Mesothelial cell of epicardium (in vitro differentiated cells): Measurements from ENCODE around the gene CUX1. TPM values are rescaled to one million over a fixed set of nuclear protein-coding genes. Genes with fewer than 3 reads are reported as not detected.

ENCODE experiments used
- DNase-seq, 2 experiments: peaks; one replicate each; pipeline ENCODE4 v3.0.0; 2021; ENCODE audit warnings: low spot score in 2 of 2; ENCODE audit not compliant: unreplicated experiment in 2 of 2
- H3K27ac Mint-ChIP-seq: 2 replicates; pipeline ENCODE4 v1.8.0; 2021; ENCODE audit warnings: mixed read lengths
- H3K27me3 Mint-ChIP-seq: 2 replicates; pipeline ENCODE4 v1.8.0; 2021; ENCODE audit warnings: low read depth, mixed read lengths
- H3K36me3 Mint-ChIP-seq: 2 replicates; pipeline ENCODE4 v1.8.0; 2021; ENCODE audit warnings: mixed read lengths
- H3K4me1 Mint-ChIP-seq: 2 replicates; pipeline ENCODE4 v1.8.0; 2021; ENCODE audit warnings: mixed read lengths
- H3K4me3 Mint-ChIP-seq: 2 replicates; pipeline ENCODE4 v1.8.0; 2021; ENCODE audit warnings: mild to moderate bottlenecking, moderate library complexity, mixed read lengths
- H3K9me3 Mint-ChIP-seq: 2 replicates; pipeline ENCODE4 v1.8.0; 2021; ENCODE audit warnings: mixed read lengths
- total RNA-seq: library from RNA; stranded (reverse); gene quantifications from 3 replicates; pipeline ENCODE4 v1.2.1, GENCODE V29; 2021
- TF ChIP-seq, protein P1 (sequence below): fragments of 200-600 bp; sonication (generic); IDR thresholded peaks from one replicate; pipeline ENCODE4 v1.5.0; 2021; ENCODE audit warnings: antibody characterized with exemption; ENCODE audit not compliant: unreplicated experiment

CUX1 gene
- total RNA-seq, 1 donor from 2014 or later, result 158 TPM

DNA sequence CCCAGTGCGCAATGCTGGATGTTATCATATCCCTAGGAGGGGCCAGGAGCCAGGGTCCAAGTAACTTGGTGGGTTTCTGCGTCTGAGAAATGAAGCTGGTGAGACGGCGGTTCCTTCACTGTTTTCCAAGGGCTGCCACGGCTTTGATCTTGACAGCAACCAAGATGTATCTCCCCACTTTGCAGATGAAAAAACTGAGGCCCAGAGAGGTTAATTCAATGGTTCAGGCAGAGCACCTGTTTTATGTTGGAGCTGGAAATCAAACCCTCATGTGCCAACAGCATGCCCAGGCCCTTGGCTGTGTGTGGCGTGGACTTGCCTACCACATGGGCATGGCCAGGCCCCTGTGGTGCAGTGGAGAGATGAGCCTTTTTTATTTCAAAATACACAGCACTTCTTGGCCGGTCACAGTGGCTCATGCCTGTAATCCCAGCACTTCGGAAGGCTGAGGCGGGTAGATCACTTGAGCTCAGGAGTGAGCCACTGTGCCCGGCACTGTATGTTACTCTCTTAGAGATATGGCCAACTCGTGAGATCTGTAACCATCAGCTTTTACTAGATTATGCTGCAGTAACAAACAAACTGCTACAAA, 244.0 kb downstream of the CUX1 start:
- no peak for DNase-seq
- Mint-ChIP-seq H3K27ac (peak overlapping the region; percentile 2), H3K4me3 (no peak overlapping the region), H3K36me3 (peaks cover 9% of the 10 kb centered on the region), H3K4me1 (peaks cover 19% of the 10 kb centered on the region), H3K9me3 (peaks cover 9% of the 10 kb centered on the region), H3K27me3 (no peaks in the 10 kb centered on the region)
- TF ChIP-seq, protein P1, sequence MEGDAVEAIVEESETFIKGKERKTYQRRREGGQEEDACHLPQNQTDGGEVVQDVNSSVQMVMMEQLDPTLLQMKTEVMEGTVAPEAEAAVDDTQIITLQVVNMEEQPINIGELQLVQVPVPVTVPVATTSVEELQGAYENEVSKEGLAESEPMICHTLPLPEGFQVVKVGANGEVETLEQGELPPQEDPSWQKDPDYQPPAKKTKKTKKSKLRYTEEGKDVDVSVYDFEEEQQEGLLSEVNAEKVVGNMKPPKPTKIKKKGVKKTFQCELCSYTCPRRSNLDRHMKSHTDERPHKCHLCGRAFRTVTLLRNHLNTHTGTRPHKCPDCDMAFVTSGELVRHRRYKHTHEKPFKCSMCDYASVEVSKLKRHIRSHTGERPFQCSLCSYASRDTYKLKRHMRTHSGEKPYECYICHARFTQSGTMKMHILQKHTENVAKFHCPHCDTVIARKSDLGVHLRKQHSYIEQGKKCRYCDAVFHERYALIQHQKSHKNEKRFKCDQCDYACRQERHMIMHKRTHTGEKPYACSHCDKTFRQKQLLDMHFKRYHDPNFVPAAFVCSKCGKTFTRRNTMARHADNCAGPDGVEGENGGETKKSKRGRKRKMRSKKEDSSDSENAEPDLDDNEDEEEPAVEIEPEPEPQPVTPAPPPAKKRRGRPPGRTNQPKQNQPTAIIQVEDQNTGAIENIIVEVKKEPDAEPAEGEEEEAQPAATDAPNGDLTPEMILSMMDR, result no peak

DNA sequence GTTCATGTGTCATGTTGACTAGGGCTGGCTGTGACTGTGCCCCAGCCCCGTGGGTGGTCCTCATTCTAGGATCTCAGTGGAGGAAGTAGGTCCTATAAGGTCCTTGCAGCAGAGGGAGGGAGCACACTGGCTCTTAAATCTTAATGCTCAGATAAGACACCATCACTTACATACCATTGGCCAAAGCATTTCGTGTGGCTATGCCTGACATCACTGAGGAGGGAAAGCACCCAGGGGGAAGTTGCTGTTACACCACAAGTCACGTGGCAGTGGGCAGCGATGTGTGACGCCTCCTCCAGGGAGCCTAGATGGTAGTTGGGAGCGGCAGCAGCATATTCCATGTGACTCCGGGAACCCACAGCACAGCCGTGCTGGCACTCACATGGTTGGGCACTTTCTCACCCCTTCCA, 244.6 kb downstream of the CUX1 start:
- peak overlapping the region; percentile 2 for H3K27ac Mint-ChIP-seq
- H3K4me3 Mint-ChIP-seq, result no peak overlapping the region
- H3K27me3 Mint-ChIP-seq, result no peaks in the 10 kb centered on the region
- DNase-seq, result no peak
- peaks cover 9% of the 10 kb centered on the region for H3K36me3 Mint-ChIP-seq
- peaks cover 9% of the 10 kb centered on the region for H3K9me3 Mint-ChIP-seq
- peaks cover 19% of the 10 kb centered on the region for H3K4me1 Mint-ChIP-seq
- TF ChIP-seq, protein P1, result no peak

DNA sequence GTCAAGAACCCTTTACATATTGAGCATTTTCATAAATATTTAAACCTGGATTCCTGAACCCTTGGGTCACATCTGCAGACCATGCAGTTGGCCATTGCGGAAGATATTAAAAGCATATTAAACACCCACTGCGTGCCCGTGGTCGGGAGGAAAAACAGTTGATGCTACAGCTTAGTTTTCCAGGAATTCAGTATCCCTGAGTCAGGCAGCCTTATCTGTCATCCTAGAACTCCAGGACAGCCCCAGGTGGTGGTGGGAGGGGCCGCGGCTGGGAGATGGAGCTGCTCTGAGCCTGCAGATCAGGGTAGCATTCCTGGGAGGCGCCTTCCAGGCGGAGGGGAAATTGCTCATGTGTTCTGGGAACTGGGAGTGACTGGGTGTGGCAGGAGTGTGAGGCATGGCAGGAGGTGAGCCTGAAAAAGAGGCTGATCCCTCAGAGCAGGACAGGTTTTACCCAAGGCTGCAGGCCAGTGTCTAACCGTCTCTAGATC, 246.3 kb downstream of the CUX1 start:
- peak overlapping the region; percentile 76 for H3K27ac Mint-ChIP-seq
- H3K36me3 Mint-ChIP-seq, result peaks cover 6% of the 10 kb centered on the region
- H3K27me3 Mint-ChIP-seq, result no peaks in the 10 kb centered on the region
- no peak overlapping the region for H3K4me3 Mint-ChIP-seq
- TF ChIP-seq, protein P1, result no peak
- no peaks in the 10 kb centered on the region for H3K9me3 Mint-ChIP-seq
- DNase-seq, result peak in 1 of 2 experiments; percentile 48
- H3K4me1 Mint-ChIP-seq, result peaks cover 19% of the 10 kb centered on the region

- no peak overlapping the region for H3K4me3 Mint-ChIP-seq
- no peak for DNase-seq
These were observed 247.1 kb downstream of the CUX1 start for GRCh38 chr7:102064361-102065025.

DNA sequence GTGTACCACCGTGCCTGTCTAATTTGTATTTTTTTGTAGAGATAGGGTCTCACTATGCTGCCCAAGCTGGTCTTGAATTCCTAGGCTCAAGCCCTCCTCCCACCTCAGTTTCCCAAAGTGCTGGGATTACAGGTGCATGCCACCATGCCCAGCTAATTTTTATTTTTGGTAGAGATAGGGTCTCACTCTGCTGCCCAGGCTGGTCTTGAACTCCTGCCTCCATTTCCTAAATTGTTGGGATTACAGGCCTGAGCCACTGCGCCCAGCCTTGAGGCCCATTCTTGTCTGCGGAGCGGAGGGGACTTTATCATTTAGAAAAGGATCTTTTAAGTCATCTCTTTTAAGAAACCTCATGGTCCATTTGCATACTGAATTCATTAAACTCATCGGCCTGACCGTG, 247.8 kb downstream of the CUX1 start:
- TF ChIP-seq, protein P1, result no peak
- Mint-ChIP-seq H3K4me3 (no peak overlapping the region), H3K27ac (no peak overlapping the region), H3K4me1 (peaks cover 19% of the 10 kb centered on the region), H3K36me3 (peaks cover 9% of the 10 kb centered on the region), H3K27me3 (no peaks in the 10 kb centered on the region), H3K9me3 (no peaks in the 10 kb centered on the region)
- DNase-seq, result no peak

More at GRCh38 chr7:102064361-102065025, 247.1 kb downstream of the CUX1 start:
- Mint-ChIP-seq H3K27me3 (no peaks in the 10 kb centered on the region), H3K27ac (peak overlapping the region; percentile 76), H3K4me1 (peaks cover 19% of the 10 kb centered on the region), H3K36me3 (peaks cover 6% of the 10 kb centered on the region), H3K9me3 (no peaks in the 10 kb centered on the region)
- TF ChIP-seq, protein P1, result no peak
